ENCODE data around the gene SLC13A3.

GRCh38 chr20:46683939-46684750 is 32.9 kb upstream of the SLC13A3 start:
- TF ChIP-seq CTCF (IDR thresholded peaks at IDR 0.05; ENCODE audit: low read depth, low read length) (no peak), POLR2A (IDR thresholded peaks at IDR 0.05; ENCODE audit: extremely low read depth, insufficient read length) (no peak), MYC (IDR thresholded peaks at IDR 0.05; ENCODE audit: low read depth, low read length) (no peak)

Measured in NB4 (cell line).